GM19324 (cell line): Measurements from ENCODE around the gene VLDLR.
"Not testable (repeated sequence)": the region's sequence is repeated elsewhere in the genome, so short reads cannot be mapped to it uniquely, and the experiment has no call there.

Source experiments
- ATAC-seq: cut with Tn5 transposase; IDR thresholded peaks from one replicate; pipeline ENCODE4 v1.9.1; 2021; ENCODE audit warnings: mild to moderate bottlenecking, moderate library complexity; ENCODE audit not compliant: unreplicated experiment, low FRiP score

The VLDLR gene

GRCh38 chr9:2707256-2707655 is 85.7 kb downstream of the VLDLR start:
- not testable (repeated sequence) for ATAC-seq
